ENCODE results near the gene PRKAG2.

Gene PRKAG2

DNA sequence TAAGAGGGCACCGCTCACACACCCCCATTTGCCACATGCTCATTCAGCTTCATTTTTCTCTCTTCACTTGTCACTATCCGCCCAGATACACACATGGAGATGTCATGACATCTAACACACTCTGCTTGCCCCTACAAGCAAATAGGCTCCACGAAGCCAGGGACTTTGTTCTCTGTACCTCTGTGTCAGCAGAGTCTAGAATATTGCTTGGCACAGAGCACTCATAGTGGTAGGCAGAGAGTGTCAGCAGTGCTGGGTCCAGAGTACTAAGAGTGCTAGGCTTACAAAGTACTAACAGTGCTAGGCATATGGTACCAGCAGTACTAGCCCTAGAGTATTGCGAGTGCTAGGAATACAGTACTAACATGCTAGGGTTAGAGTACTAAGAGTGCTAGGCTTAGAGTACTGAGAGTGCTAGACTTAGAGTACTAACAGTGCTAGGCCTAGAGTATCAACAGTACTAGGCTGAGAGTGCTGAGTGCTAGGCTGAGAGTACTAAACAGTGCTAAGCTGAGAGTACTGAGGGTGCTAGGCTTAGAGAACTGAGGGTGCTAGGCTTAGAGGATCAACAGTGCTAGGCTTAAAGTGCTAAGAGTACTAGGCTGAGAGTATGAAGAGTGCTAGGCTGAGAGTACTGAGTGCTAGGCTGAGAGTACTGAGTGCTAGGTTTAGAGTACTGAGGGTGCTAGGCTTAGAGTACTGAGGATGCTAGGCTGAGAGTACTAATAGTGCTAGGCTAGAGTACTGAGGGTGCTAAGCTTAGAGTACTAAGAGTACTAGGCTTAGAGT, 166.1 kb downstream of the PRKAG2 start:
- no peak for FAIRE-seq
- TF ChIP-seq POLR2A (IDR thresholded peaks at IDR 0.05; ENCODE audit: low read depth, low read length) = no peak
- no peak for DNase-seq (ENCODE audit: insufficient read length, low spot score)

DNA sequence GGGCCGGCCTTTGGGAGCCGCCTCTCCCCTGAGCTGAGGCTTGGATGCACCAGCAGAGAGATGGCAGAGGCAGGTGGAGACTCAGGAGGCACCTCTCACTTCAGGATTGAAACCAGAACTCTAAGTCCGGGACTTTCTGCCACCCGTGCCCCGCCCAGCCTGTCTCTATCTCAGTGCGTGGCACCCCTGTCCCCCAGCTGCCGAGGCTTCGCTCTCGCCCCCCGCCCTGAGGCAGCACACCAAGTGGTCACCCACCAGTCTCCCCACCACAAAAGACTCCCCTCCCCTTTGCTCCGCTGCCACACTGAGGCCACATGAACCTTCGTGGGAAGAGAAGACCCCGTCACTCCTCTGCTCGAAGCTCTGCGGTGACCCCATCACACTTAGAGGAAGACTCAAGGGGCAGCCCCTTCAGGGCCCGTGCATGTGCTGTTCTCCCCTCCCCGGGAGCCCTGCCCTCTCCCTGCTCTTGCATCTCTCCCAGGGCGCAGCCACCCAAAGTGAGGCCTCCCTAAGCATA, 166.7 kb downstream of the PRKAG2 start:
- no peak for TF ChIP-seq POLR2A (IDR thresholded peaks at IDR 0.05; ENCODE audit: low read depth, low read length)
- DNase-seq (ENCODE audit: insufficient read length, low spot score) (no peak), FAIRE-seq (no peak)

DNA sequence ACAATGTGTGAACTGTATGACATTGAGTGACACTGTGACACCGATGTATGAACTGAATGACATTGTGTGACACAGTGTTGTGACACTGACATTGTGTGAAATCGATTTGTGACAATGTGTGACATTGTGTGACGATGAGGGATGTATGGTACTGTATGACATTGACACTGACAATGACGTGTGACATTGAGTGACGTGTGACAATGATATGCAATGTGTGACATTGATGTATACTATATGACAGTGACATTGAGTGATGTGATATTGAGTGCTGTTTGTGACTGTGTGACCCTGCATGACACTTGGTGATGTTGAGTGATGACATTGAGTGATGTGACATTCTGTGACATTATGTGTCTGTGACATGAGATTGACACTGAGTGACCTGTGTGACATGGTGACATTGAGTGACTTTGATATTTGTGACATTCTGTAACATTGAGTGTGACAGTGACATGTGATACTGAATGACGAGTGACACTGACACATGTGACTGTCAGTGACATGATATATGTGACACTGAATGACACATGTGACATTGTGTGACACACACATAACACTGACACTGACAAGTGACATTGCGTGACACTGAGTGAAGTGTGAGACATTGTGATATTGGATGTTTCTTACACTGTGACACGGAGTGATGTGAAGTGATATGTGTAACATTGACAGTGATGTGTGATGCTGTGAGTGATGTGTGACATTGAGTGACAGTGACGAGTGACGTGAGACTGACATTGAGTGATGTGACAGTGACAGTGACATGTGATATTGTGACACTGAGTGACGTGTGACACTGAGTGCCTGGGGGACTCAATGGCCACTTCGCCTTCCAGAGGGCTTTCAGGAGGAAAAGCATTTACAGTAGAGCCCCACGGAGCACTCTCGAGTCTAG, 167.5 kb downstream of the PRKAG2 start:
- DNase-seq (ENCODE audit: insufficient read length, low spot score) (no peak), FAIRE-seq (no peak)
- no peak for TF ChIP-seq POLR2A (IDR thresholded peaks at IDR 0.05; ENCODE audit: low read depth, low read length)

DNA sequence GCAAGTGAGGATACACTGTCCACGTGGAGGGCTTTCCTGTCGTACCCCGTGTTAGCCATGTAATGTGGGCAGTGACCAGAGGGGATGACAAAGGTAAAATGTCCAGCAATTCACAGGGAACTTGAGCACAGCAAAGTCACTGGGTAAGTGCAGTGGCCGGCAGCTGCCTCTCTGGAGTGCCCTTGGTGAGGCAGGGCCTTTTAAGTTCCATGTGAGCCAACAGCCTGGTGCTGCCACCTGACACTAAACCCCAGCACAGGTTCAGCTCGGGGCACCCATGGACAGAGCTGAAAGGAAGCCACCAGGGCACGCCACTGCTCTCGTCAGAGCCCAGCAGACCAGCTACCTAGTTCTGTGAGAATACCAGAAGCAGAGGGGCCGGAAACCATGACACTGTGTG, 168.3 kb downstream of the PRKAG2 start:
- TF ChIP-seq POLR2A (IDR thresholded peaks at IDR 0.05; ENCODE audit: low read depth, low read length) = no peak
- DNase-seq (ENCODE audit: insufficient read length, low spot score) = no peak
- no peak for FAIRE-seq

DNA sequence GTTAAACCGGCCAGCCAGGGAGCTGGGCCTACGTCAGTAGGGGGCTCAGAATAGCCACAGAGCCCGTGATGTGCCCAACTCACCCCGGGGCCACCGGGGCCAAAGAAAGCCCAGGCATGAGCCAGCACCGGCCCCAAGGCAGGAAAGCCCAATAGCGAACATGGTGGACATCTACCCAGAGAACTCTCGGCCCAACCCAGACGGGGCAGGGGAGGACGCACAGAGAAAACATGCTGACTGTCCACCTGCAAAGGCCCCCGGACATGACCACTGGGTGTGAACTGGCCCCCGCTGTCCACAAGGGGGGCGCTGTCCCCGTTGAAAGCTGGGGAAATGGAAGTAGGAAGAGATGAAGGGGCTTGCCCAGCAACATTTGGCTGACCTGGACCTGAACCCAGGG, 169.2 kb downstream of the PRKAG2 start:
- no peak for TF ChIP-seq POLR2A (IDR thresholded peaks at IDR 0.05; ENCODE audit: low read depth, low read length)
- FAIRE-seq (no peak), DNase-seq (ENCODE audit: insufficient read length, low spot score) (no peak)

DNA sequence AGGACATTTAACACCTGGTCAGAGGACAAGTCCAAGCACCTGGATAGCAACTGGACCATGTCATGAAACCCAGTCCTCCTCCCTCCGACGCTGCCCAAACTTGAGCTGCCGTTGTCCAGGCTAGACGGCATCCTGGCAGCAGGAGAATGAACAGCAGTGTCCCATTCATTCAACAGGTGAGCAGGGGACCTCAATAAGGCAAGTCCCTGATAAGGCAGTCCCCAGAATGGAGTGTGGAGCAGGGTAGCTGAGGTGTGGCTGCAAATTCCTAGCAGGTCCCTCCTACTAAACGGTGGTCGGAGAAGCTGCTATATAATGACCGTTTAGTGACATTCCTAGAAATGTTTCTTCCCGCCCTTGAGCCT, 169.8 kb downstream of the PRKAG2 start:
- no peak for TF ChIP-seq POLR2A (IDR thresholded peaks at IDR 0.05; ENCODE audit: low read depth, low read length)
- DNase-seq (ENCODE audit: insufficient read length, low spot score) (no peak), FAIRE-seq (no peak)

DNA sequence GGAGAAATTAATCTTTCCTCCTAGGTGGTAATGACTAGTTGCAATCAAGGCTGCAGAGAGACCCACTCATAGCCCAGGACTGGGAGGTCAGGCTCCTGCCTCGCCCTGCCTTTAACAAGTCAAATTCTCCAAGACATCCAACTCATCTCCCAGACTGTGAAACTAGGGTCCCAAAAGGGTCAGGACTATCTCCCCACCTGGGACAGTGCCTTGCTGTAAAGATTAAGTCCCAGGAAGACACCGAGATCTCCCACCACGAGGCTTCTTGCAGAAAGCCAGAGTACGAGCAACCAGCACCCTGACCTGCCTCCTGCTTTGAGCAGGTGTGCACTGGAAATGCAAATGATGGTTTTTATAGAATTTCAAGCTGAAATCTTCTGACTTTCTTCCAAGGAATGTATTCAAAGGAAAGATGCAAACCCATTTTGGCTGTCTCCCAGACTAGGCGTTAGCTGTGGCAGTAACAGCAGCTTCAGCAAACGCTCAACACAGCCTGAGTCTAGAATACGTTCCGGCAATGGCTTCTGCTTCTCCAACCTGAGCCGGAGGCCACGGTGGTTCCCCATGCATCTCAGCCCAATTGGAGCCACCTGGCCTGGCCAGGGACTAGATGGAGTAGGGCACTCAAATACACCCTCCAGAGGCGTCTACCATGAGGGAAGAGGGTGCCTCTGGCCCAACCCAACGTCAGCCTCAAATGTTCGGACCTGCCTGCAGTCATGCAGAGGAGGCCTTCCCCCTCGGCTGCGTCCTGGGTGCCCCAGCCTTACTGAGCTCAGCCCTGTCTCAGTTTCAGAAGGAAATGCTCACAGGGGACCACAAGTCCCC, 170.4 kb downstream of the PRKAG2 start:
- TF ChIP-seq POLR2A (IDR thresholded peaks at IDR 0.05; ENCODE audit: low read depth, low read length) = no peak
- no peak for FAIRE-seq

DNA sequence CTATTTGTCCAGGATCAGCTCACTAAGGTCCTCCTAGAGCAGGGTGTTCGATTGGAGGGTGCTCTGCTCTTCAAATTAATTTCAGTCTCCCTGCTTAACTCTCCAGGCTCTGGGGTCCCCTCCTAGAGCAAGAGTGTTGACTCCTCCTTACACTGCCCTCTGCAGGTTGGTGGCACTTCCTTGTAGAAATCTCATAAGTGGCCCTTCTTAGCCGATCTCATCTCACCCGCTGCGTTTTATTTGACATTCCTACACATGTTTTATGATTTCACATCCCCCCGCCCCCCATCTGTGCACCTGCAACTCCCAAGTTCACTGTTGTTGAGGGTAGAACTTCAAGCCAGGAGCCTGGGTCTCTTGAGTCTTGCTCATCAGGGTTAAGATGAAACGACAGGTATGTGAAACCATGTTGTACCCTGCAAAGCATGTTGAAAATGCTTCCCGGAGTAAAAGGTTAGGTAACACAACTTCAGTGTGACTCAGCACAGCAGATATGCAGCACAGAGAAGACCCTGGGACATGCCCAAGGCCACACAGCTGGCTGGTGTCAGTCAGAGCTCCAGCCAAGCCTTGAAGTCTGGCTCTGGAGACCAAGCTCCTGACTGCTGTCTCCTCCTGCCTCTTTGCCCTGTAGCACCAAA, 171.2 kb downstream of the PRKAG2 start:
- DNase-seq (ENCODE audit: insufficient read length, low spot score) = no peak
- FAIRE-seq = no peak
- TF ChIP-seq POLR2A (IDR thresholded peaks at IDR 0.05; ENCODE audit: low read depth, low read length) = no peak

More for the DNA sequence above, 170.4 kb downstream of the PRKAG2 start:
- DNase-seq (ENCODE audit: insufficient read length, low spot score) = no peak

DNA sequence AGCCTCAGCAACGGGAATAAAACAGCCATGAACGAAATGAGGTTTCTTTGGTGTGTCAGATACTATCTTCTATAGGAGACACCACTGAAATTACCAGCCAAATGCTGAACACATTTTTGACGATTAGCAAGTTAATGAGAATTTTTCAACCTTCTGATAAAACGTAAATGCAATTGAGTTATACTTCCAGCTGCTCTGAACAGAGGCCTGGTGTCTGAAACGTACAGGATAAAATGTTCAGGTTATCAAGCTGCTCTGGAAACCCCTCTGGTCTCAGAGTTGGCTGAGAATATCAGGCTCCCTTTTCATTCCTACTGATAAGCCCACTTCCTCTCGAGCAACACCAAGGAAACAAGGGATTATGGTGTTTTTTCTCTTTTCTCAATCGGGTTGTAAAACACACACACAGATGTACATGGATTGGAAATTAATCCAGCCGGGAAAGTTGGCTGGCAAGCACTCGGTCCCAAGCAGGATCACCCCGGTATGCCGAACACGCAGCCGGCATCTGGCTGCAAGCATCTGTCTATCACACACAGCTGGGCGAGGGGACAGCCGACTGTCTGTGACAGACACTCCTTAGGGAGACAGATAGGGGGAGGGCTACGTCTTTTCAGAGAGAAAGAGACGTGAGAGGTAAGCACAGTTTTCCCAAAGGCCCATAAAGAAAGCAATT, 171.8 kb downstream of the PRKAG2 start:
- DNase-seq (ENCODE audit: insufficient read length, low spot score) (no peak), FAIRE-seq (no peak)
- TF ChIP-seq POLR2A (IDR thresholded peaks at IDR 0.05; ENCODE audit: low read depth, low read length) = no peak

DNA sequence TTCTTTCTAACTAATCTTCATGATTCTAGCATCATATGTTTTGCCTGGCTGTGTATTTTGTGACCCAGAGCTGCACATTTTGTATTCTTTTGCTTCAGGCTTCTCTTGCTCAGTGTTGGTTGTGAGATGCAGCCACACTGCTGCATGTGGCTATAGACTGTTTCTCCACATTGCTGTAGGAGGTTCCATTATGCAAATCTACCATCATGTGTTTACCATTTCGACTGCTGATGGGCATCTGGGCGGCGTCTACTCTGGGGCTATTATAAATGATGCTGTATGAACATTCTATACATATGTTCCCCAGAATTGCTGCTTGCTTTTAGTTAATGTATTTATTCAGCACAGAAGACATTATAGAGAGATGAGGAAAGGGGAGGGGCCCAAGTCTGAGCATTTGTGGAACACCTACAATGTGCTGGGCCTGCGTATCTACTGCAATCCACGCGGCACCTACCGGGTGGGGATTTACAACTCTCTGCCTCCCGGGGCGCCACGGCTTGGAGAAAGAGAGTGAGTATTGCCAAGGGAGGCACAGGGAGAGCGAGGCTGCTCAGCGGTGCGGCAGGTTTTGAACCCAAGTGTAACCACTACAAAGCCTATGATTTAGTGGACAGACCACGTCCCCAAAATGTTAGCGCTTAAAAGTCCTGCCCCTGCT, 172.5 kb downstream of the PRKAG2 start:
- DNase-seq (ENCODE audit: insufficient read length, low spot score) (no peak), FAIRE-seq (no peak)
- TF ChIP-seq POLR2A (IDR thresholded peaks at IDR 0.05; ENCODE audit: low read depth, low read length) = no peak

DNA sequence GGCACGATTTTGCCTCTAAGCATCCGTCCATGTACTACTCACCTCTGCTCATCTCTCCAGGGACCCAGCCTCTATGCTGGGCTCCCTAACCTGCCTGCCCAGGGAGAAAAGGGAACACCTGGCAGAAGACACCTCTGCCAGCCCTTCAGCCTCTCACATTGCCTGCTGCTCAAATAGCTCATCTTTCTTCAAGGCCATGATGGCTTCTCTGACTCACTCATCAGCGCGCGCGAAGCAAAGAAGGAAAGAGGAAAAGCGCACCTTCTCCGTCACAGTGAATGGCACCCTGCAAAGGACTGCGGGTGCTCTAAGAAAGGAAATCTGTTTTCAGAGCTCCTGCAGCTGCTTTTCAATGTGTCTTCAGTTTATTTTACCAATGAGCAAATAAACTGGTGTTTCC, 174.0 kb downstream of the PRKAG2 start:
- DNase-seq (ENCODE audit: insufficient read length, low spot score) (no peak), FAIRE-seq (no peak)
- no peak for TF ChIP-seq POLR2A (IDR thresholded peaks at IDR 0.05; ENCODE audit: low read depth, low read length)

DNA sequence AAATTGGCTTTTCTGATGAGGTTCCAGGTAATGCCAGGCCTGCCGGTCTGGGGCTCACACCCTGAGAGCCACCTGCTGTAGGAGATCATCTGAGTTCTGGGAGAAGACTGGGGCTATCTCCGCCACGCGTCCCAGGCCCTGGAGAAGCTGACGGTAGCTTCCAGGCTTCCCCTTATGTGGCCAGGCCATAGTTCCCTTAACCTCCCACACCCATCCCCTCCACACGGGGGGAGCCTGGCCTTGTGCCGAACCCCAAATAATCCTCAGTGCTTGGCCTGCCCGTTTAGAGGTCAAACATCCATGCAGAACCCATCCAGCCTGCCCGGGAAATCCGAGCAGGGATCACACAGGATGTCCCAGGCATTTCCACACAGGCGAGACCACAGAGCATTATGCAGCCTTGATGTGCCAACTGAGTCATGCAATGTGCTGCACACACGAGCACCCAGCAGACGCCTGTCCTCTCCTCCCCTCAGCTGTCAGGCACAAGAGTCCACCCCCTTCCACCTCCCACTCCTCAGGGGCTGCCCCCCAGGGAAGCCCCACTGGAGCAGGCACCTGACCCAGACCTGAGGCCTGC, 176.2 kb downstream of the PRKAG2 start:
- FAIRE-seq (no peak), DNase-seq (ENCODE audit: insufficient read length, low spot score) (no peak)
- no peak for TF ChIP-seq POLR2A (IDR thresholded peaks at IDR 0.05; ENCODE audit: low read depth, low read length)

All from H54 (cell line).